Activated CD4-positive, alpha-beta T cell treated with anti-CD3 and anti-CD28 coated beads for 4 hours (primary cell): ENCODE results near the gene BSG.

Source experiments
- DNase-seq, 2 donors: peaks; one replicate each; pipeline ENCODE4 v3.0.0-alpha.2; 2020

Gene BSG

DNA sequence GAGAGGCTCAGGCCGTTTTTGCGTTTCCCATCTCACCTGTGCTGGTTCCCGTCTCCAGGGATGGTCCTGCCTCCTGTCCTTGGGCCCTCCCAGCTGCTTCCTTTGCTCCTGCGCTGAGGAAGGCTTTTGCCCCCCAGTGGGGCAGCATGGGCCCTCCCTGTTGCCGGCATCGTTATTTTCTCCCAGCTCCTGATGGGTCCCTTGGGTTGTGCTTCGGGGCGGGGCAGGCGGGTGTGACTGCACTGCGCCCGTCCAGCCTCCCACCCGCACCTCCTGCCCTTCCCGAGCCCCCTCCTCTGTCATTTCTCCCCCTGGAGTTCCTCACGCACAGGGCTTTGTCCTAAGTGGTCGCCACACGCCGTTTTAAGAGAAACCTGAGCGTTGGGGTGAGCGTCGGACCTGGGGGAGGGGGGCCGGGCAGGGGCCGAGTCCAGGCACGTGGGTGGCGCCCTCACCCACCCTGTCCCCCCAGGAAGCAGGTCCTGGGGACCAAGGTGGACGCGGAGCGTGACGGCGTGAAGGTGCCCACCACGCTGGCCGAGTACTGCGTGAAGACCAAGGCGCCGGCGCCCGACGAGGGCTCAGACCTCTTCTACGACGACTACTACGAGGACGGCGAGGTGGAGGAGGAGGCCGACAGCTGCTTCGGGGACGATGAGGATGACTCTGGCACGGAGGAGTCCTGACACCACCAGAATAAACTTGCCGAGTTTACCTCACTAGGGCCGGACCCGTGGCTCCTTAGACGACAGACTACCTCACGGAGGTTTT is 31.3 kb upstream of the BSG start:
- DNase-seq, result no peak

DNA sequence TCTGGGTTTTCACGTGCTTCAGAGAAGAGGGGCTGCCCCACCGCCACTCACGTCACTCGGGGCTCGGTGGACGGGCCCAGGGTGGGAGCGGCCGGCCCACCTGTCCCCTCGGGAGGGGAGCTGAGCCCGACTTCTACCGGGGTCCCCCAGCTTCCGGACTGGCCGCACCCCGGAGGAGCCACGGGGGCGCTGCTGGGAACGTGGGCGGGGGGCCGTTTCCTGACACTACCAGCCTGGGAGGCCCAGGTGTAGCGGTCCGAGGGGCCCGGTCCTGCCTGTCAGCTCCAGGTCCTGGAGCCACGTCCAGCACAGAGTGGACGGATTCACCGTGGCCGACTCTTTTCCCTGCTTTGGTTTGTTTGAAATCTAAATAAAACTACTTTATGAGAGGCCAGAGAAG is 30.7 kb upstream of the BSG start:
- DNase-seq, result no peak

DNA sequence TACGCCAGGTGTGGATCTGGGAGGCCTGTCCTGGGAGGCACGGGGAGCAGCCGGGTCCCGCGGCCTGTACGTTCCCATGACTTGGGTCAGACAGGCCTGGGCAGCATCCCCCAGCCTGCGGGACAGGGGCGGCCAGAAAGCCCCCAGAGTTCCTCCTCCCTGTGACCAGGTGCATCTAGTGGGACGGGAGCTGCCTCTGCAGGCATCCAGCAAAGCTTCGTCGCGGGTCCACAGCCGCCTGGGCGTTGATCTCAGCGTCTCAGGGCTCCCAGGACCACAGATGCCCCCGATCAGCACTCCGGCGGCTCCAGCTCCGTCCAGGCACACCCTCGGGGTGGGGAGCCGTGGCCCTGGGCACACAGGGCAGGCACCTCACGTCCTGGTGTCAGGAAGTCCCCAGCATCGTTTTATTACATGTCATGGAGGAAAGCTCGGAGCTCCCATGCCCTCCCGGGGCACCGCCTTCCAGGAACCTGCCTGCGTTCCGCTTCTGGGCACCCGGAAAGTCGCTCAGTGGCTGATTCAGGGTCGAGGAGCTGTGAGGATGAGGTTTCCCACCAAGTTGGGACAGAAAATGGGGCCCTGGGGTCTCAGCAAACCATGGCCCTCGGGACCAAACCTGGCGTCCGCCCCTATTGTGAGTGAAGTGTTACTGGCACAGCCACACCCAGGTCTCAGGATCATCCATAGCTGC is 30.1 kb upstream of the BSG start:
- no peak for DNase-seq

DNA sequence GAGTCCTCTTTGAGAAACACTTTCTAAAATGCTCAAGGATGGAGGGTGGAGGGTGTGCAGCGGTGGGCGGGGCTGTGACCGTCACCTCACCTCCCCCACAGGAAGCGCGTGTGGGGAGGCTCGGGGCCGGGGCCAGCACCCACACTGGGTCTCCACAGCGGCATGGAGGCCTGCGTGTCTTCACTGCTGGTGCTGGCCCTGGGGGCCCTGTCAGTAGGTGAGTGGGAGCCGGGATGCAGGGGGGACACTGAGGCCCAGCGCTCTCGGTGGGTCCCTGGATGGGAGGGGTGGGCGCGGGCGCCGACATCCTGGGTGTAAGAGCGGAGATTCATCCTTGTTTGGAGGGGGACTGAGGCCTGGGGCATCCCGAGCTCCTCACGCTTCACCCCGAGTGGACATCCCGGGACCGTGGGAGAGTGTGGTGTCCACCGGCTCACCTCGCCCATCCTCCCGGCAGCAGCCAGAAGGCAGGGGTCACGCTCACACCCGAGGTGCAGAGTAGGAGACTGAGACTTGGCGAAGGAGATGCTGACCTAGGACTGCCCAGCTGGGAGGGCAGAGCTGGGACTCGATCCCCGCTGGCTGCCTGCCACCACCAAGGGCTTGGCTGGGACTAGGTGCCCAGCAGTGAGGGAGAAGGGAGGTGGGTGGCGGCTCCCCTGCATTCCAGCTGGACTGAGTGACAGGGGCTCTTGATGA is 28.3 kb upstream of the BSG start, which contains the start of gene GZMM:
Gene GZMM (plus strand): TSS at position 144 of the 699 bp plus-strand sequence. CDS start 19 bp downstream, at position 163.
- DNase-seq, result peak; percentile 69 to 75

DNA sequence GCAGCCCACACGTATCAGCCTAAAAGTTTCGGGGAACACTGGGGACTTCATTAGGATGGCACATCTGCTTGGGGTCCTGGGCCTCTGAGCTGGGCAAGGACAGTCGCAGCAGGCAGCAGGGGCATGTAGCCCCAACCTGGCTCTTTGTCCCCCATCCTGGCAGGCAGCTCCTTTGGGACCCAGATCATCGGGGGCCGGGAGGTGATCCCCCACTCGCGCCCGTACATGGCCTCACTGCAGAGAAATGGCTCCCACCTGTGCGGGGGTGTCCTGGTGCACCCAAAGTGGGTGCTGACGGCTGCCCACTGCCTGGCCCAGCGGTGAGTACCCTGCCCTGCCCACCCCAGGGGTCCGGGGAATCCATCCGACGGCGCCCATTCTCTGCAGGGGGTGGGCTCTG is 25.3 kb upstream of the BSG start:
- DNase-seq, result no peak

DNA sequence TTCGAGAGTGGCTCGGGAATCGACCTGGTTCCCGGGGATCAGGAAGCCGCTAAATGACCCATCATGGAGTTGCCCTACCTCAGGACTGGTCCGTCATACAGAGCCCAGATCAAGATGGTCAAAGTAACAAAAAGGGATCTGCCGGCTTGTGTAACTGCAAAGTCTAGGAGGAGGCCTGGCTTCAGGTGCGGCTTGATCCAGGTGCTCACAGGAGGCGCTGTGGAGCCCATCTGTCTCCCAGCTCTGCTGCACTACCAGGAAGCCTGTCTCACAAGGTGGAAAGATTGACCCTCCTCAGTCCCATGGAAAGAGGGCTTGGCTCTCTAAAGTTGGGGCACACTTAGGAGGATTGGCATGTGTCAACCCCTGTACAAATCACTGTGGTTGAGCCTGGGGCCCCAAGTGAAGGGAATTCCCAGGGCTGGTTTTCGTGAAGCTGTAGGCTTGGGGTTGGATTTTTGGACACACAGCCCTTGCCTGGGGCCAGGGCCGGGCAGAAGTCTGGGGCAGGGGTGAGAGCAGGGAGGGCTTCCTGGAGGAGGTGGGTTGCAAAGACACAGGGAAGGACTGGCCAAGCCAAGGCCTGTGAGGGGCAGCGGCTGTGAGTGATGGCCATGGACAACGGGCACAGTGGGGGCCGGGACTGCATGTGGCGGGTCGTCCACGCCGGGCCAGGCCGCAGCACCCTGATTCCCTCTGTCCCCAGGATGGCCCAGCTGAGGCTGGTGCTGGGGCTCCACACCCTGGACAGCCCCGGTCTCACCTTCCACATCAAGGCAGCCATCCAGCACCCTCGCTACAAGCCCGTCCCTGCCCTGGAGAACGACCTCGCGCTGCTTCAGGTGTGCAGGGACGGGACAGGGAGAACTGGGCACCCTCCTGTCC is 24.3 kb upstream of the BSG start:
- DNase-seq, result no peak

DNA sequence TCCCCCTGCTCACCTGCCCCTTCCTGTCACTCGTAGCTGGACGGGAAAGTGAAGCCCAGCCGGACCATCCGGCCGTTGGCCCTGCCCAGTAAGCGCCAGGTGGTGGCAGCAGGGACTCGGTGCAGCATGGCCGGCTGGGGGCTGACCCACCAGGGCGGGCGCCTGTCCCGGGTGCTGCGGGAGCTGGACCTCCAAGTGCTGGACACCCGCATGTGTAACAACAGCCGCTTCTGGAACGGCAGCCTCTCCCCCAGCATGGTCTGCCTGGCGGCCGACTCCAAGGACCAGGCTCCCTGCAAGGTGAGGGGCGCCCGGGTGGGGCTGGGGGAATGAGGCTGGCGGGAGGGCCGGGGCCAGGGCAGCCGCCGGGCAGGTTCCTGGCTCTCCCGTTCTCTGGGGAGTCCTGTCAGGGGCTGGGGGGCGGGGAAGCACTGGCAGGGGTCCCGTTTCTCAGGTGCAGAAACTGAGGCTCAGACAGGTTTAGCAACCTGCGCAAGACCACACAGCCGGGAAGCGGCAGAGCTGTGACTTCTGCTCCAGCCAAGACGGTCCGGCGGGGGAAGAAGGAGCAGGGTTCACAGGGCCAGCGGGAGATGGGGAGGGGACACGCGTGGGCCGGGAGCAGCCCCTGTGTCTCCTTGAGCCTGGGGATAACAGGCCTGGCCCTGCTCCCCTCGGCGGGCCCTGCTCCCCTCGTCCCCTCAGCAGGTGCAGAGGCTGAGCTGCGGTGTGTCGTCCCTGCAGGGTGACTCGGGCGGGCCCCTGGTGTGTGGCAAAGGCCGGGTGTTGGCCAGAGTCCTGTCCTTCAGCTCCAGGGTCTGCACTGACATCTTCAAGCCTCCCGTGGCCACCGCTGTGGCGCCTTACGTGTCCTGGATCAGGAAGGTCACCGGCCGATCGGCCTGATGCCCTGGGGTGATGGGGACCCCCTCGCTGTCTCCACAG is 23.2 kb upstream of the BSG start:
- no peak for DNase-seq

DNA sequence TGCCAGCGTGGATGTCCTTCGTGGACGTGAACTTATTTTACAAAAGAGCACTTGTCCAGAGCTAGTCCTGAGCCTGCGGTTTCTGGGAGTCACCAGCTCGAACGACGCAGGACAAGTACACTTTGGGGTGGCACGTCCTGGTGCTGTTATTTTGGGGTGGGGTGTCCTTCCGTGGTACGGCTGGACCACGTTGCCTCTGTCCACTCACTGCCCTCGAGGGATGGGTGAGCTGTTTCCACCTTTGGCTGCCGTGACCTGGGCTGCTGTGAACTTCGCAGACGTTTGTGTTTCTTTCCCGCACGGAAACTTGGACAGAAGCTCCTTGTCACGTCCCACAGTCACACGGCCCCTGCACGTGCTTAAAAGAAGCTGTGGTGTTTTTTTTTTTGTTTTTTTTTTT is 17.6 kb upstream of the BSG start:
- no peak for DNase-seq

DNA sequence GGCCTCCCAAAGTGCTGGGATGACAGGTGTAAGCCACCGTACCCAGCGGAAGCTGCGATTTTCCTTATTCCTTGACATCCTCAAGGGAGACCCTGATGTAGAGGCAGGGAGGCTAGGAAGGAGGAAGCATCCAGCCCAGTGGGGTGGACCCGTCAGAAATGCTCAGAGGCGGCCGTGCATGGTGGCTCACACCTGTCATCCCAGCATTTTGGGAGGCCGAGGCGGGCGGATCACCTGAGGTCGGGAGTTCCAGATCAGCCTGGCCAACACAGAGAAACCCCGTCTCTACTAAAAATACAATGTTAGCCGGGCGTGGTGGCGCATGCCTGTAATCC is 17.0 kb upstream of the BSG start:
- DNase-seq, result no peak

DNA sequence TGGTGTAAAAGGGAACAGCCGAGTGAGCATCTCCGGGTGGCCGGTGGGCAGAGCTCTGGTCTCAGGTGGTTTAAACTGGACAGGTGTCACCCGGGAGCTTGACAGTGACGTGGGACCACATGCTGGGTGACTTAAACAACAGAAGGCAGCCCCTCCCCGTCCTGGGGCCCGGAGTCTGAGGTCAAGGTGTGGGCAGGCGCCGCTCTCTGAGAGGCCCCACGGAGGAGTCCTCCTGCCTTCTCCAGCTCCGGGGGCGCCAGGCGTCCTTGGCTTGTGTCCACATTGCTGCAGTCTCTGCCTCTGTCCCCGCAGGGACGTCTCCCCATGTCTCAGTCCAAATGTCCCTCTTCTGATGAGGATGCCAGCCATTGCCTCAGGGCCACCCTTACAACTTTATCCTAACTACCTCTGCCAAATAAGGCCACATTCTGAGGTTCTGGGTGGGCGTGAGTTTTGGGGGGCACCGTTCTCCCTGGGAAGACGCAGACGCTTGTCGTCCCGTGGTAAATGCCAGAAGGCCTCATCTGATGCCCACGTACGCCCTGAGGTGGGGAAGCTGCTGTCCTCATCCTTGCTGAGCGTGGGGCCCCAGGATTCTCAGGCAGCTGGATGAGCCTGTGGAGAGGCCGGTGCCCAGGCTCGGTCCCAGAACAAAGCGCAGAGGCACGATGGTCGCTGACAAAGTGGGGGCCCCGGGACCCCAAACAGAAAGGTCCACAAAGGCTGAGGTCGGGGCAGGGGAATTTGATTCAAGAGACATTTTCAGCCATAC is 15.6 kb upstream of the BSG start:
- no peak for DNase-seq

DNA sequence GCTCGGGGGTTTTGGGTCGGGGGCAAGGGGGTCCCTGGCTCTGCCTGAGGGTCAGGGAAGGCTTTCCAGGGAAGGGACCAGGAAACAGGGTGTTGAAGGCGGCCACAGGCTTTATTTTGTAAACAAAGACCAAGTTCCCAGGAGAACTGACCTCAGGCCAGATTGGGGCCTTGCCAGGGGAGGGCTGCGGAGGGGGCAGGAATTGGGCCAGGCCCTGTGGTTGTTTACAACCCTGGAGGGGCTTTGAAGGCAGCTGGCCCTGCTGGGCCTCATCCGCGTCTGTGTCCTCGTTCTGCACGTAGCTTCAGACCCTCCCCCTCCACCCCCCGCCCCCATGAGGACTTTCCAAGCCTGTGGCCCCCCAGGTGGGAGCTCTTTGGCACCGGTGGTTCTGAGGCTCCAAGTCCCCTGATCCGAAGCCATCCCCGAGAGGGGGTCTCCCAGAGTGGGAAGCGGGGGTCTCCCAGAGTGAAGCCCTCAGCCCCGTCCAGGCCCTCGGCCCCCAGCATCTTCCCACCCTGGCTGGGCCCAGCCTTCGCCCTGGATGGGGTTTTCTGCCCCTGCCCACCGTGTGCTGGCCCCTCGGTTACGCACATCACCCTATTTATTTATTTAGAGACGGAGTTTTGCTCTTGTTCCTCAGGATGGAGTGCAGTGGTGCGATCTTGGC is 13.5 kb upstream of the BSG start:
- DNase-seq, result no peak

DNA sequence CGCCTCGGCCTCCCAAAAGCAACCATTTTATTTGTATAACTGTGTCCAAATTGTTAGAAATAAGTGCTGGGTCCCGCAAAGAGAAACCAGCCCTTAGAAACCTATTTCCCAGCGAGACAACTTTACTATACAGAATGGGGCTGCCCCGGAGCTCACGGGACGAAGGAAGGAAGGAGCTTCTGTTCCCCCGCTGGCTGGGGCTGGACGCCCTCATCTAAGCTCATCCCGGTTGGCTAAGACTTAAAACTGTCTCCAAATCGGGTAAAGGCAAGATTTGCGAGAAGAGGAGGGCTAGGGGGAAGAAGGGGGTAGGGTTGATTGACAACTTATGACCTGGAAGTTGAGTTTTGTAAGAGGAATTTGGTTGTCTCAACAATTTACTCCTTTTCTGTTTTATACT is 12.3 kb upstream of the BSG start:
- DNase-seq, result no peak

DNA sequence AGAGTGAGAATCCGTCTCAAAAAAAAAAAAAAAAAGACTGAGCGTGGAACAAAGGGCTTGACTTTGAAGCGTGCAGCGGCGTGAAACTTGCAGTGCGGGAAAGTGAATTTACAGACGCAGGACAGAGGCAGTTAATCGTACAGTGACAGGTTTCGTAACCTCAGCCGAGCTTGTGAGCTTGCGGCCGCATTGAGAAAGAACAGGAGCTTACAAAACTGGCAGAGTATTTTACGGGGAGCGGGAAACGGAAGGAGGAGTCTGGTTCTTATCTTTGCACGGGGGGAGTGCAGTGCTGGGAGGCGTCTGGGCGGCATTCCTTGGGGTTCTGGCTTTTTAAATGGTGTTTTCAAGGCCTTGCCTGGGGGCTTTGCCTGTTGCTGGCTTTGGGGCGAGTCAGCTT is 6.0 kb upstream of the BSG start:
- no peak for DNase-seq

DNA sequence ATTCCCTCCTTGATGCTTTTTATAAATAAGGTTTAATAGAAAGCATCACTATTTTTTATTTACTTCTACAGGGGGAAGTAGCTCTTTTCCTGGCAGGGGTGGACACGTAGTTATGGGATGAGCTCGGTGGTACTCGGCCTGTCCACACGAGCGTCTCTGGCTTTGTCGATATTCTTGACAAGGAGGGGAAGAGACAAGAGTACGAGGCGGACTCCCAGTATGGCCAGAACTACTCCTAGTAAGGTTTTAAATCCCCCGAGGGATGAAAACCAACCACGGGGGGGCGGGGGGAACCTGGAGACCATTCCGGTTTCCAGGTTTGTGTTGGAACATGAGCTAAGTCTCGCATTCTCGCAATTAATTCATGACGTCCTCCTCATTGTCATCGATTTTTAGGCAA is 5.6 kb upstream of the BSG start:
- no peak for DNase-seq

DNA sequence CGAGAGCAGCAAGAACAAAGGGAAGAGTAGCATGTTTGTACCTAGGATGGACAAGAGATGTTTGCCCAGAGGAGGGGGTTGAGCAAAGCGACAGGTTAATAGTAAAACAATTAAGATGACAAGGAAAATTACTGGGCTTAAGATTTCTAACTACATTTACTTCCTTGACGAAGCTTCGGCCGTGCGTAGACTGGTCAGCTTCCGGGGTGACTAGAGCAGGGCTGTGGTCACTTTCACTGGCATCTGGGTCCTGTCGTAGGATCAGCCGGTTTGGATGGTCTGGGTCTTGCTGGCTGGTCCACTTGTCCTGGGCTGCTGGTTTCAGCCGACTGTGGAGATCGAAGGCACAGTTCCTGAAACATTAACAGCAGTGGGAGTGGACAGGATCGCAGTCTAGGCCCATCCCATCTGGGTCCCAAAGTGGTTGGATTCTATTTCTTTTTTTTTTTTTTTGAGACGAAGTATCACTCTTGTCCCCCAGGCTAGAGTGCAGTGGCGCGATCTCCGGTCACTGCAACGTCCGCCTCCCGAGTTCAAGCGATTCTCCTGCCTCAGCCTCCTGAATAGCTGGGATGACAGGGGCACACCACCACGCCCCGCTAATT is 5.0 kb upstream of the BSG start:
- DNase-seq, result no peak

DNA sequence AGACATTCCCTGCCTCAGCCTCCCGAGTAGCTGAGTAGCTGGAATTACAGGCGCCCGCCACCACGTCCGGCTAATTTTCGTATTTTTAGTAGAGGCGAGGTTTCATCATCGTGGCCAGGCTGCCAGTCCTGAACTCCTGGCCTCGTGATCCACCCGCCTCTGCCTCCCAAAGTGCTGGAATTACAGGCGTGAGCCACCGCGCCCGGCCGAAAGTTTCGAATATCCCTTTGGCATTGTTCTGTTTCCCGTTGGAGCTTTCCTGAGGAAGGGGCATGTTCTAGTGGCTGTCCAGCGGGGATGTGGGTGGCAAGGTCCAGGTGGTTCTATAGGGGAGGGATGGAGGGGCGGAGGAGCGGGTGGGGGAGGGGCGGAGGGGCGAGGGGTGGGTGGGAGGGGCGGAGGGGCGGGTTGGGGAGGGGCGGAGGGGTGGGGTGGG is 2.1 kb upstream of the BSG start:
- DNase-seq, result no peak

DNA sequence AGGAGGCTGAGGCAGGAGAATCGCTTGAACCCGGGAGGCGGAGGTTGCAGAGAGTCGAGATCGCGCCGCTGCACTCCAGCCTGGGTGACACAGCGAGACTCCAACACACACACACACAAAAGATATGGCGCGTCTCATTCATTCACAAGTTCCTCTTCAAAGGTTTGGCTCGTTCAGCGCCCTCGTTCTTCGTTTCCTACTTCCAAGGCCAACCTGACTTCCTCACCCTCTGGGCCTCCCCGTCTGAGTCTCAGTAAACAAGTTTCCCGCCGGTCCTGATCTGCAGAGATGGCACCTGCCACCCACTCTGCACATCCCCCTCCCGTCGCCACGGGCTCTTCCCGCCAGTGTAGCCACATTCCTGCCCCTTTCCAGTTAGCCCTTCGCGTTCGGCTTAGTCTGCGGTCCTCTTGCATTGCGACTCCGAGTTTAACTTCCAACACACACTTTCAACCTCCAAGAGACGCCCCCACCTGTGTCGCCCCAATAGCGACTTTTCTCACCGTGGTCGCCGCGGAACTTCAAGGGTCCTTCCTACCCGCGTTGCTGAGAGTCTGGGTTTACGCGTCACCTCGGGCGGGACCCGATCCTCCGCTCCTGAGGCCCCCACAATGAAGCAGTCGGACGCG is 1.3 kb upstream of the BSG start:
- DNase-seq, result peak in 1 of 2 donors; percentile 26

DNA sequence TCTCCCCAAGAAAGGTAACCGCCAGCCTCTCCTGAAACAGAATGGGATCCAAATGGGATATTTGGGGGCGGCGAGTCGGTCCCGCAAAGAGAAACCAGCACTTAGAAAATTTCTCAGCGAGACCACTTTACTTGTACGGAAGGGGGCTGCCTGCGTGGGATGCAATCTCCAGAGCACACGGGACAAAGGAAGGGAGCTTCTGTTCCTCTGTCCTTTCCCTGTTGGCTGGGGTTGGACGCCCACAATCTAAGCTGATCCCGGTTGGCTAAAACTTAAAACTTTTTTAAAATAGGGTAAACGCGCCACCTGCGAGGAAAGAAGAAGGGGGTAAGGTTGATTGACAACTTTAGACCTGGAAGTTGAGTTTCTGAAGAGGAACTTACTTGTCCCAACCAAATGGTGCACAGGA is 826 bp upstream of the BSG start:
- no peak for DNase-seq

DNA sequence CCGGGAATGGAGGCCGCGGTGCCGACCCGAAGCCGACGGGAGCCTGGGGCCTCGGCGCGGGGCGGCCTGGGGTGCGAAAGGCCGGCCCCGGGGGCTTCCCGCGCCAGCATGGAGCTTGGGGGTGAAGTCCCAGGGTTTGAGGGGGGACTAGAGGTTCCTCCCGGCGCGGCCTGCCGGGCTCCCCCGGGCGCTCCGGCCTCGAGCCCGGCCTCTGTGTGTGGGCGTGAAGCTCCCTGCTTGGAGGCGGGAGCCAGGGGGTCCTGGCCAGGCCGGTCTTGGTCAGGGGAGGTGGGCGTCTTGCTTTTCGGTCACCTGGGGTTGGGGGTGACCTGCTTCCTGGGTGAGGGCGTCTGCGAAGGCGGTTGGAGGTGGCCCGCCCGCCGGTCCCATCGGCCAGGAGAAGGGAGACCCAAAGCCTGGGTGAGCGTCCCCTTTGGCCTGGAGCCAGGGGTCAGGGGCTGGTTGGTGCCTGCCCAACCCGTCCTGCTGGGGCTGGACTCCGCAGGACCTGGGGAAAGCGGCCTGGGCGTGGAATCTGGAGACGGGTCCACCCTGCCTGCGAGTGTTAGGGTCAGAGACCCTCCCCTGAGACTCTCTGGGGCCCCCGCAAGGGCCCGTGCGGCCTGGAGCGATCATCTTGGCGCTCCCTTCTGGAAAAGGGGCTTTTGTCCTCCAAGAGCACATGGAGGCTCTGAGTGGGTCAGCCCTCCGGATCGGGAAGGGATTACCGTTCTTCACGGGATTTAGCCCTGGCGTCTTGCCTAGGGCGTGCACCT is 535 bp downstream of the BSG start:
- DNase-seq, result no peak
